ENCODE results near the gene MCHR1.

DNA sequence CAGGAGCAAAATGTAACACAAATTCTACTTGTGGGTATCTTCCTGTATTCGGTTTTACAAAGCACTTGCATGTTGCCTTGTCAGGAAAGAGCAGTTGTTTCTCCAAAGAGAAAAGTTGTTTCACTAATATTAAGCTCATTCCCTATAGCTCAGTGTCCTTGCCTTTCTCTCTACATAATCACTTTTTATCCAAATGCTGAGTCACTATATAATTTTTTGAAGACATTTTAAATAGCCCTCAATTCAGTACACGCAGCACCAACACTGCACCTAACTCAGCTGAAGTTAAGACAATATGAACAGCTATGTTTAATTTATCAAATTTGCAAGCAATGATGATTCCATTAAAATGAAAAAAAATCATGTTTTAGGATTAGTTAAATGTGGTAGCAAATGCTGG, 28.2 kb upstream of the MCHR1 start:
- no peak for TF ChIP-seq POLR2AphosphoS5 (IDR thresholded peaks at IDR 0.05)
- TF ChIP-seq, protein P1, sequence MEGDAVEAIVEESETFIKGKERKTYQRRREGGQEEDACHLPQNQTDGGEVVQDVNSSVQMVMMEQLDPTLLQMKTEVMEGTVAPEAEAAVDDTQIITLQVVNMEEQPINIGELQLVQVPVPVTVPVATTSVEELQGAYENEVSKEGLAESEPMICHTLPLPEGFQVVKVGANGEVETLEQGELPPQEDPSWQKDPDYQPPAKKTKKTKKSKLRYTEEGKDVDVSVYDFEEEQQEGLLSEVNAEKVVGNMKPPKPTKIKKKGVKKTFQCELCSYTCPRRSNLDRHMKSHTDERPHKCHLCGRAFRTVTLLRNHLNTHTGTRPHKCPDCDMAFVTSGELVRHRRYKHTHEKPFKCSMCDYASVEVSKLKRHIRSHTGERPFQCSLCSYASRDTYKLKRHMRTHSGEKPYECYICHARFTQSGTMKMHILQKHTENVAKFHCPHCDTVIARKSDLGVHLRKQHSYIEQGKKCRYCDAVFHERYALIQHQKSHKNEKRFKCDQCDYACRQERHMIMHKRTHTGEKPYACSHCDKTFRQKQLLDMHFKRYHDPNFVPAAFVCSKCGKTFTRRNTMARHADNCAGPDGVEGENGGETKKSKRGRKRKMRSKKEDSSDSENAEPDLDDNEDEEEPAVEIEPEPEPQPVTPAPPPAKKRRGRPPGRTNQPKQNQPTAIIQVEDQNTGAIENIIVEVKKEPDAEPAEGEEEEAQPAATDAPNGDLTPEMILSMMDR (IDR thresholded peaks at IDR 0.05) = no peak

Data from suprapubic skin (tissue), 3 donors.